A549 (cell line): ENCODE measurements around the gene ALPP.

Experiments
- EP300 ChIP-seq, 2 experiments: fragments of >200 bp; sonication (Bioruptor Twin); formaldehyde crosslinking; IDR thresholded peaks; 2 replicates in 1 of 2; 3 replicates in 1 of 2; pipeline ENCODE4 v1.6.1; 2016 to 2017
- KDM1A ChIP-seq: fragments of 200-600 bp; sonication (generic); IDR thresholded peaks from 2 replicates; pipeline ENCODE4 v1.6.1; 2016; ENCODE audit warnings: low read depth, mild to moderate bottlenecking
- MAX ChIP-seq: IDR thresholded peaks from 2 replicates; pipeline ENCODE4 v1.6.1; 2012
- POLR2A ChIP-seq: IDR thresholded peaks from 2 replicates; pipeline ENCODE4 v1.6.1; 2012; ENCODE audit warnings: mild to moderate bottlenecking, low read length
- POLR2AphosphoS2 ChIP-seq: conservative IDR thresholded peaks from 2 replicates; pipeline ENCODE4 v1.6.1; 2012; ENCODE audit warnings: low read length, improper control_type of control experiment, inconsistent platforms
- RAD21 ChIP-seq, 2 experiments: fragments of >200 bp in 1 of 2; sonication (Bioruptor Twin) in 1 of 2; formaldehyde crosslinking in 1 of 2; IDR thresholded peaks in 1 of 2; conservative IDR thresholded peaks in 1 of 2; 2 replicates in 1 of 2; 3 replicates in 1 of 2; pipeline ENCODE4 v1.6.1; 2012 to 2018; ENCODE audit warnings: inconsistent platforms in 1 of 2
- REST ChIP-seq: fragments of 200-600 bp; sonication (generic); IDR thresholded peaks from 2 replicates; pipeline ENCODE4 v1.6.1; 2016; ENCODE audit warnings: antibody characterized with exemption, mild to moderate bottlenecking, moderate library complexity
- TF ChIP-seq, protein P1 (sequence below): fragments of >200 bp; sonication (Bioruptor Twin); formaldehyde crosslinking; IDR thresholded peaks from 3 replicates; pipeline ENCODE4 v1.5.1; 2016
- TF ChIP-seq, protein P2 (sequence below): fragments of 150-350 bp; IDR thresholded peaks from 2 replicates; pipeline ENCODE4 v1.6.1; 2014; ENCODE audit warnings: low read depth, mild to moderate bottlenecking, low read length

- no peak for TF ChIP-seq RAD21 (conservative IDR thresholded peaks at IDR 0.05 in 1 of 2, IDR thresholded peaks at IDR 0.05 in 1 of 2)
- TF ChIP-seq, protein P1, sequence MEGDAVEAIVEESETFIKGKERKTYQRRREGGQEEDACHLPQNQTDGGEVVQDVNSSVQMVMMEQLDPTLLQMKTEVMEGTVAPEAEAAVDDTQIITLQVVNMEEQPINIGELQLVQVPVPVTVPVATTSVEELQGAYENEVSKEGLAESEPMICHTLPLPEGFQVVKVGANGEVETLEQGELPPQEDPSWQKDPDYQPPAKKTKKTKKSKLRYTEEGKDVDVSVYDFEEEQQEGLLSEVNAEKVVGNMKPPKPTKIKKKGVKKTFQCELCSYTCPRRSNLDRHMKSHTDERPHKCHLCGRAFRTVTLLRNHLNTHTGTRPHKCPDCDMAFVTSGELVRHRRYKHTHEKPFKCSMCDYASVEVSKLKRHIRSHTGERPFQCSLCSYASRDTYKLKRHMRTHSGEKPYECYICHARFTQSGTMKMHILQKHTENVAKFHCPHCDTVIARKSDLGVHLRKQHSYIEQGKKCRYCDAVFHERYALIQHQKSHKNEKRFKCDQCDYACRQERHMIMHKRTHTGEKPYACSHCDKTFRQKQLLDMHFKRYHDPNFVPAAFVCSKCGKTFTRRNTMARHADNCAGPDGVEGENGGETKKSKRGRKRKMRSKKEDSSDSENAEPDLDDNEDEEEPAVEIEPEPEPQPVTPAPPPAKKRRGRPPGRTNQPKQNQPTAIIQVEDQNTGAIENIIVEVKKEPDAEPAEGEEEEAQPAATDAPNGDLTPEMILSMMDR = no peak
- no peak for TF ChIP-seq MAX
- no peak for TF ChIP-seq POLR2A
- TF ChIP-seq, protein P2, sequence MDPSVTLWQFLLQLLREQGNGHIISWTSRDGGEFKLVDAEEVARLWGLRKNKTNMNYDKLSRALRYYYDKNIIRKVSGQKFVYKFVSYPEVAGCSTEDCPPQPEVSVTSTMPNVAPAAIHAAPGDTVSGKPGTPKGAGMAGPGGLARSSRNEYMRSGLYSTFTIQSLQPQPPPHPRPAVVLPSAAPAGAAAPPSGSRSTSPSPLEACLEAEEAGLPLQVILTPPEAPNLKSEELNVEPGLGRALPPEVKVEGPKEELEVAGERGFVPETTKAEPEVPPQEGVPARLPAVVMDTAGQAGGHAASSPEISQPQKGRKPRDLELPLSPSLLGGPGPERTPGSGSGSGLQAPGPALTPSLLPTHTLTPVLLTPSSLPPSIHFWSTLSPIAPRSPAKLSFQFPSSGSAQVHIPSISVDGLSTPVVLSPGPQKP = no peak
- no peak for TF ChIP-seq KDM1A
- no peak for TF ChIP-seq EP300 (IDR thresholded peaks at IDR 0.05)
- TF ChIP-seq POLR2AphosphoS2 = no peak
- no peak for TF ChIP-seq REST
Observed at GRCh38 chr2:232348936-232349335, 29.6 kb upstream of the ALPP start.
